A673 (cell line): ENCODE results near the gene HOXA3.

Experiments used
- CTCF ChIP-seq: fragments of 300-800, 200-600 bp; sonication (generic); conservative IDR thresholded peaks from 2 replicates; pipeline ENCODE4 v1.5.1; 2017; ENCODE audit warnings: low read depth, mild to moderate bottlenecking, antibody characterized with exemption, low read length, moderate library complexity, mixed read lengths
- EZH2 ChIP-seq: fragments of 200-600 bp; sonication (generic); IDR thresholded peaks from 2 replicates; pipeline ENCODE4 v1.6.1; 2017; ENCODE audit warnings: borderline replicate concordance, low read depth, mild to moderate bottlenecking, mixed read lengths, antibody characterized with exemption, low read length; ENCODE audit not compliant: poor library complexity, severe bottlenecking

- TF ChIP-seq CTCF (no peak), EZH2 (peak; percentile 94)
These were observed 12.9 kb downstream of the HOXA3 start for GRCh38 chr7:27139334-27140125.
